ENCODE results near the gene NR0B2. TPM values are rescaled to one million over a fixed set of nuclear protein-coding genes. Genes with fewer than 3 reads are reported as not detected.

The NR0B2 gene, protein sequence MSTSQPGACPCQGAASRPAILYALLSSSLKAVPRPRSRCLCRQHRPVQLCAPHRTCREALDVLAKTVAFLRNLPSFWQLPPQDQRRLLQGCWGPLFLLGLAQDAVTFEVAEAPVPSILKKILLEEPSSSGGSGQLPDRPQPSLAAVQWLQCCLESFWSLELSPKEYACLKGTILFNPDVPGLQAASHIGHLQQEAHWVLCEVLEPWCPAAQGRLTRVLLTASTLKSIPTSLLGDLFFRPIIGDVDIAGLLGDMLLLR
- polyA plus RNA-seq, result not detected in 2 replicates
- not detected in 2 replicates for polyA minus RNA-seq

DNA sequence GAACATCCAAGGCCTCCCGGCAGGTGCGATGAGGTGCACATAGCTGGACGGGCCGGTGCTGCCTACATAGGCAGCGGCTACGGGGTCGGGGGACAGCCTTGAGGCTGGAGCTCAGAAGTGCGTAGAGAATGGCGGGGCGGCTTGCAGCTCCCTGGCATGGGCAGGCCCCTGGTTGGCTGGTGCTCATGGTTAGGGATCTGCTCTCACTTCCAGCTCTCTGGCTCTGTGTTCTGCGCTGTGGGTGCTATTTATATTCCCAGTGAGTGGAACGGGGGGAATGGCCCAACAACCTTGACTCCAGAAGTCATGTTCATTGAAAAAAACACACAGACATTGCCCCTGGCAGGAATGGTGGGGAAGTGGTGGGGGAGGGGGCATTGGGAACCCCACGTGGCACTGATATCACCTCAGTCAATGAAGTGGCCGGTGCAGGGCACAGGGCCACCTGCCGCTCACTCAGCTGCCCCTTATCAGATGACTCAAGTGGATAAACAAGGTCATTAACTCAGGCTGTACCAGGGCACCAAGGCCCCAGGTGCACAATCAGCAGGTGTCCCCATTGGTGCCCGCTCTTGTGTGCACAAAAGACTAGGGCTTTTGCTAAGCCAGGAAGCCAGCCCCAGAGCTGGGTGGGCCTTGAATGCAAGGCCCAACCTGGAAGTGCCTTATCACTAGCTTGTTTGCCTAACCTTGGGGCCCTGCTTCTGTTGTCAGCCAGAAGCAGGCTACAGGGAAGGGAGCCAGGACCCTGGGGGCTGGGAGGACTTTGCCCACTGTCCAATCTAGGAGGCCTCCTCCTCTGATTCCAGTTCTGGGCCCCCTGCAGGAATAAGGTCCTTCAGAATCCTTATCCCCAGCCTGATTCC is at the start of gene NR0B2:
TSS of gene NR0B2 (minus strand) at position 222 of the 866 bp plus-strand sequence. CDS start at position 187, 35 bp downstream.
- no peak for TF ChIP-seq EP300 (conservative IDR thresholded peaks at IDR 0.05; ENCODE audit: poor library complexity, severe bottlenecking)
- no peak for TF ChIP-seq SMC3 (conservative IDR thresholded peaks at IDR 0.05; ENCODE audit: poor library complexity)

DNA sequence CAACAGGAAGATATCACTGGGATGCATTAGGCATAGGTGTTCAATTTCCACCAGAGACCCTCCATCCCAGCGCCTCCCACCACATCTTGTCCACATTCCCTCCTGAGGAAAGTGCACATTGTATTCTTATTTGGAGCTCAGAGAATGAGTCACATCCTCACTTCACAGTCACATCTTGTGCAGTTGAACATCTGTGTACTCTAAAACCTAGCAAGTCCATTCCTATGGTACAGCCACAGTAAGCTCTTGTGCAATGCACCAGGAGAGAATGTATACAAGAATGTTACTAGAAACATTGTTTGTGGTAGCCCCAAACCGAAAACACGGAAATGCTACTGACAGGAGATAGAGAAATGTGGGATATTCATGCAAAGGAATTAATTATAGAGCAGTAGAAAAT is 48.1 kb upstream of the NR0B2 start:
- Histone ChIP-seq H3K27ac (ENCODE audit: low read length) (no peak overlapping the region), H3F3A (ENCODE audit: insufficient read depth, low read length, poor library complexity, severe bottlenecking) (no peaks in the 10 kb centered on the region), H3K4me2 (ENCODE audit: low read length) (no peak overlapping the region), H2AFZ (ENCODE audit: low read depth, low read length) (no peak overlapping the region), H3K36me3 (ENCODE audit: insufficient read depth, low read length) (no peaks in the 10 kb centered on the region), H3K27me3 (ENCODE audit: insufficient read depth, low read depth, low read length) (peaks cover 51% of the 10 kb centered on the region), H3K9me3 (ENCODE audit: low read length) (no peaks in the 10 kb centered on the region), H3K4me3 (ENCODE audit: low read length) (no peak overlapping the region), H3K9me2 (ENCODE audit: insufficient read depth, low read length) (no peaks in the 10 kb centered on the region), H4K20me1 (ENCODE audit: insufficient read depth) (no peaks in the 10 kb centered on the region), H3K9ac (ENCODE audit: low read length) (no peak overlapping the region), H3K79me2 (replicated peaks; ENCODE audit: insufficient read depth, low read length) (no peaks in the 10 kb centered on the region)
- TF ChIP-seq EZH2 (IDR thresholded peaks at IDR 0.05; ENCODE audit: borderline replicate concordance, insufficient read depth, low read length, poor library complexity, severe bottlenecking) (no peak), MXI1 (conservative IDR thresholded peaks at IDR 0.05; ENCODE audit: poor library complexity, severe bottlenecking) (no peak), POLR2AphosphoS5 (IDR thresholded peaks at IDR 0.05) (no peak), SMC3 (conservative IDR thresholded peaks at IDR 0.05; ENCODE audit: poor library complexity) (no peak), EP300 (conservative IDR thresholded peaks at IDR 0.05; ENCODE audit: poor library complexity, severe bottlenecking) (no peak), TAF1 (IDR thresholded peaks at IDR 0.05; ENCODE audit: low read depth) (no peak), RAD21 (conservative IDR thresholded peaks at IDR 0.05) (no peak)
- TF ChIP-seq, protein P1, sequence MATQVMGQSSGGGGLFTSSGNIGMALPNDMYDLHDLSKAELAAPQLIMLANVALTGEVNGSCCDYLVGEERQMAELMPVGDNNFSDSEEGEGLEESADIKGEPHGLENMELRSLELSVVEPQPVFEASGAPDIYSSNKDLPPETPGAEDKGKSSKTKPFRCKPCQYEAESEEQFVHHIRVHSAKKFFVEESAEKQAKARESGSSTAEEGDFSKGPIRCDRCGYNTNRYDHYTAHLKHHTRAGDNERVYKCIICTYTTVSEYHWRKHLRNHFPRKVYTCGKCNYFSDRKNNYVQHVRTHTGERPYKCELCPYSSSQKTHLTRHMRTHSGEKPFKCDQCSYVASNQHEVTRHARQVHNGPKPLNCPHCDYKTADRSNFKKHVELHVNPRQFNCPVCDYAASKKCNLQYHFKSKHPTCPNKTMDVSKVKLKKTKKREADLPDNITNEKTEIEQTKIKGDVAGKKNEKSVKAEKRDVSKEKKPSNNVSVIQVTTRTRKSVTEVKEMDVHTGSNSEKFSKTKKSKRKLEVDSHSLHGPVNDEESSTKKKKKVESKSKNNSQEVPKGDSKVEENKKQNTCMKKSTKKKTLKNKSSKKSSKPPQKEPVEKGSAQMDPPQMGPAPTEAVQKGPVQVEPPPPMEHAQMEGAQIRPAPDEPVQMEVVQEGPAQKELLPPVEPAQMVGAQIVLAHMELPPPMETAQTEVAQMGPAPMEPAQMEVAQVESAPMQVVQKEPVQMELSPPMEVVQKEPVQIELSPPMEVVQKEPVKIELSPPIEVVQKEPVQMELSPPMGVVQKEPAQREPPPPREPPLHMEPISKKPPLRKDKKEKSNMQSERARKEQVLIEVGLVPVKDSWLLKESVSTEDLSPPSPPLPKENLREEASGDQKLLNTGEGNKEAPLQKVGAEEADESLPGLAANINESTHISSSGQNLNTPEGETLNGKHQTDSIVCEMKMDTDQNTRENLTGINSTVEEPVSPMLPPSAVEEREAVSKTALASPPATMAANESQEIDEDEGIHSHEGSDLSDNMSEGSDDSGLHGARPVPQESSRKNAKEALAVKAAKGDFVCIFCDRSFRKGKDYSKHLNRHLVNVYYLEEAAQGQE (IDR thresholded peaks at IDR 0.05; ENCODE audit: borderline replicate concordance), result no peak
- TF ChIP-seq, protein P2, sequence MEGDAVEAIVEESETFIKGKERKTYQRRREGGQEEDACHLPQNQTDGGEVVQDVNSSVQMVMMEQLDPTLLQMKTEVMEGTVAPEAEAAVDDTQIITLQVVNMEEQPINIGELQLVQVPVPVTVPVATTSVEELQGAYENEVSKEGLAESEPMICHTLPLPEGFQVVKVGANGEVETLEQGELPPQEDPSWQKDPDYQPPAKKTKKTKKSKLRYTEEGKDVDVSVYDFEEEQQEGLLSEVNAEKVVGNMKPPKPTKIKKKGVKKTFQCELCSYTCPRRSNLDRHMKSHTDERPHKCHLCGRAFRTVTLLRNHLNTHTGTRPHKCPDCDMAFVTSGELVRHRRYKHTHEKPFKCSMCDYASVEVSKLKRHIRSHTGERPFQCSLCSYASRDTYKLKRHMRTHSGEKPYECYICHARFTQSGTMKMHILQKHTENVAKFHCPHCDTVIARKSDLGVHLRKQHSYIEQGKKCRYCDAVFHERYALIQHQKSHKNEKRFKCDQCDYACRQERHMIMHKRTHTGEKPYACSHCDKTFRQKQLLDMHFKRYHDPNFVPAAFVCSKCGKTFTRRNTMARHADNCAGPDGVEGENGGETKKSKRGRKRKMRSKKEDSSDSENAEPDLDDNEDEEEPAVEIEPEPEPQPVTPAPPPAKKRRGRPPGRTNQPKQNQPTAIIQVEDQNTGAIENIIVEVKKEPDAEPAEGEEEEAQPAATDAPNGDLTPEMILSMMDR (IDR thresholded peaks at IDR 0.05; ENCODE audit: poor library complexity, severe bottlenecking), result no peak

More for the DNA sequence above, at the start of gene NR0B2:
- H3K27me3 ChIP-seq (ENCODE audit: insufficient read depth, low read depth, low read length), result no peaks in the 10 kb centered on the region
- no peaks in the 10 kb centered on the region for H3K9me2 ChIP-seq (ENCODE audit: insufficient read depth, low read length)
- no peaks in the 10 kb centered on the region for H4K20me1 ChIP-seq (ENCODE audit: insufficient read depth)
- no peak within 1 kb of the TSS for H3K9ac ChIP-seq (ENCODE audit: low read length)
- H3K79me2 ChIP-seq (replicated peaks; ENCODE audit: insufficient read depth, low read length), result no peaks in the 10 kb centered on the region
- H3K36me3 ChIP-seq (ENCODE audit: insufficient read depth, low read length), result no peaks in the 10 kb centered on the region
- H3K4me2 ChIP-seq (ENCODE audit: low read length), result no peak within 1 kb of the TSS
- H3K4me3 ChIP-seq (ENCODE audit: low read length), result no peak within 1 kb of the TSS
- H2AFZ ChIP-seq (ENCODE audit: low read depth, low read length), result no peak within 1 kb of the TSS
- H3K27ac ChIP-seq (ENCODE audit: low read length), result no peak within 1 kb of the TSS
- no peaks in the 10 kb centered on the region for H3F3A ChIP-seq (ENCODE audit: insufficient read depth, low read length, poor library complexity, severe bottlenecking)
- no peaks in the 10 kb centered on the region for H3K9me3 ChIP-seq (ENCODE audit: low read length)
